NCI-H1105 (cell line): ENCODE results near the gene ORC1.

ENCODE experiments used
- DNase-seq: peaks from one replicate; lab custom pipeline; 2025; lab: John Stamatoyannopoulos, UW

ORC1 gene

GRCh38 chr1:52404116-52404974, at the start of gene ORC1, which contains the start of gene PRPF38A:
Gene ORC1 (minus strand): TSS chr1:52404423. CDS start chr1:52402223, 2,200 bp downstream.
Gene PRPF38A (plus strand): TSS chr1:52404602. CDS start chr1:52404750, 148 bp downstream.
- DNase-seq, result peak; percentile 99

GRCh38 chr1:52444463-52444862, 40.2 kb upstream of the ORC1 start:
- no peak for DNase-seq

DNA sequence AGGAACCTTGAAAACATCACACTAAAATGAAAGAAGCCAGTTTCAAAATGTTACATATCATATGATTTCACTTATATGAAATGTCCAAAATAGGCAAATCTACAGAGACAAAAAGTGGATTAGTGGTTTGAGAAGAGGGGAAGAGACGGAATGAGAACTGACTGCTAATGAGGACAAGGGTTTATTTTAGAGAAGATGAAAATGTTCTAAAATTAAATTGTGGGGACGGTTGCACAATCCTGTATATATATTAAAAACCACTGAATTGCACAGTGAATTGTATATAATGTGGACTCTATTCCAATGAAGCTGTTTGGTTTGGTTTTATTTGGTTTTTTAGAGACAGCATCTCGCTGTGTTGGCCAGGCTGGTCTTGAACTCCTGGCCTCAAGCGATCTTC, 35.8 kb upstream of the ORC1 start:
- no peak for DNase-seq

DNA sequence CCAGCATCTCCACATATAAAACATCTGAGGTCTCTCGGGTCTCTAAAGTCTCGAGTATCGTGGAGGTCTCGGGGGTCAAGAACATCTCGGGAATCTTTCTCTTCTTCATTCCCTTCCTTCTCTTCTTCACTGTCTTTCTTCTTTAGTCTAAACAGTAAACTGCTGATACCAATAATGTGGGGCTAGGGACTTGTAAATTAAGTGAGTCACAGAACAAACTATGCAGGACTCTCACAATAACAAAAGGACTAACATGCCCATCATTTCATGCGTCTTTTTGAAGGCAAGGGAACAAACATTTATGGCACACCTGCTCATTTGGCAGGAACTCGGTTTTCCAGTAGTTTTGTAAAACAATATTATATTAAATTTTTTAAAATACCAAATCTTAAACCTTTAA, 32.6 kb upstream of the ORC1 start:
- DNase-seq, result no peak

DNA sequence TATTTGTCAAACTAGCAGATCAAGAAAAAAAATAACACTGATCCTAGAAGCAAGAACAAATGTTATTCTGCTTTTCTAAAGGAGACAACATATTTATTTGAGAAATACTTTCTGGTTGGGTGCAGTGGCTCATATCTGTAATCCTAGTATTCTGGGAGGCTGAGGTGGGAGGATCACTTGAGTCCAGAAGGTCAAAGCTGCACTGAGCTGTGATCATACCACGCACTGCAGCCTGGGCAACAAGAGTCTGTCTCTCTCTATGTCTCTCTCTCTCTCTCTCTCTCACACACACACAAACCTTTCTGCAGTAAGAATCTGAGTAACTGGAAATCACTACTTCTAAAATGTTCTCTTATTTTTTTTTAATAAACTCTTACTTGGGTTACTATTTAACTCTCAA, 31.4 kb upstream of the ORC1 start:
- DNase-seq, result no peak

DNA sequence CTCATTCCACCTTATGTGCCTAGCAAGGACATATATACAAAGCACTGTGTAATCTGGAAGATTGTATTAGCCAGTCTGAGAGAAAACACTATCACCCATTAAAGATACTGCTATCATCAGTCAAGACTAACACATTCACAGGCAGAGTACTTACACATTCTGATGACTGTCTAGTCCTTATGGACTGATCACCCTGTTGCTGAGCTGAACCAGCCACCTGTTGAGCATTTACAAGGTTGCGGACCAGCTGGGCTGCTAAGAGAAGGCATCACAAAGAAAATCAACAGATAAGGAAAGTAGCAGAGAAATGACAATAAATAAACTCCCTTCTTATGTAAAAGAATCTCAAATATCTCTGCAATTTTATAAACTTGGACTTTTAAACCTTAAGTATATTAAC, 31.0 kb upstream of the ORC1 start:
- no peak for DNase-seq

DNA sequence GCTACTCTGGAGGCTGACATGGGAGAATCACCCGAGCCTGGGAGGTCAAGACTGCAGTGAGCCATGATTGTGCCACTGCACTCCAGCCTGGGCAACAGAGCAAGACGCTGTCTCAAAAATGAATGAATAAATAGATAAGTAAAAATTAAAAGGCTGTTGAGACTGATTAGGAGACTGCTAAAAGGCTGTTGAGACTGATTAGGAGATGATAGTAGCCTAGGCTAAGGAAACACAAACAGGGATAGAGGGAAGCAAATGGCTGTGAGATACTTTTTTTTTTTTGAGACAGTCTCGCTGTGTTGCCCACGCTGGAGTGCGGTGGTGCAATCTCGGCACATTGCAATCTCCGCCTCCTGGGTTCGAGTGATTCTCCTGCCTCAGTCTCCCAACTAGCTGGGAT, 28.6 kb upstream of the ORC1 start:
- no peak for DNase-seq

DNA sequence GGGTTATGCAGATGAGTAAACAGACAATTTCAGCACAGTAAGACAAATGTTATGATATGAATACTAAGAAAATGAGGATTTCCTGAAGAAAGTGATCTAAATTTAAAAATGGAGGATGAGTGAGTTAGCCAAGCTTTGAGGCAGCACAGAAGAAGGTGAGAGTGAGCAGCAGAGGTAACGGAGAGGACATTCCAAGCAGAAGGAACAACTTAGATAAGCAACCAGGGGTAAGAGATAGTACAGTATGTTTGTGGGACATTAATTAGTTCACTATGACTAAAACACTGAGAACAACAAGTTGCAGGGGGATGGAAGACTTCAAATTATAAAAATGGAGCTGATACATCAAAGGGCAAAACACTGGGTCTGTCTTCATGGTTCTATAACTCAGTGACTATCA, 22.9 kb upstream of the ORC1 start:
- no peak for DNase-seq

- no peak for DNase-seq
Measured at GRCh38 chr1:52426371-52426770, 22.1 kb upstream of the ORC1 start.

GRCh38 chr1:52424813-52425212, 20.6 kb upstream of the ORC1 start:
- no peak for DNase-seq

GRCh38 chr1:52424231-52424636, 20.0 kb upstream of the ORC1 start:
- no peak for DNase-seq

- no peak for DNase-seq
Measured at GRCh38 chr1:52423771-52424170, 19.5 kb upstream of the ORC1 start.

- DNase-seq, result no peak
Measured at GRCh38 chr1:52423055-52423454, 18.8 kb upstream of the ORC1 start.

DNA sequence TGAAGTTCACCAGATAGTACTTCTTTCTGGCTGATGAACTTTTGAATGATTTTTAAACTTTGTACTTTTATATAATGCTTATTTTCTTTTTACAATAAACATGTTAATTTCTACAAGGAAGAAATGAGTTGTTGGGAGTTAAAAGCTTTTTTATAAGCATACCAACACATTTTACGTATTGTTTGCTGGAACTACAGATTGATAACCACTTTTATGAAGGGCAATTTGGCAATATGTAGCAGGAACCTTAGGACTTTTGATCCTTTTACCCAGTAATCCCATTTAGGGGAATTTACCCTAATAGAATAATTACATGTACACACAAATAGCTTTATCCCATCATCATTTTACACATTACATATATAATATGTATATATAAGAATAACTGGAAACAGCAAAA, 16.5 kb upstream of the ORC1 start:
- no peak for DNase-seq

- no peak for DNase-seq
Measured at GRCh38 chr1:52416811-52417210, 12.6 kb upstream of the ORC1 start.

DNA sequence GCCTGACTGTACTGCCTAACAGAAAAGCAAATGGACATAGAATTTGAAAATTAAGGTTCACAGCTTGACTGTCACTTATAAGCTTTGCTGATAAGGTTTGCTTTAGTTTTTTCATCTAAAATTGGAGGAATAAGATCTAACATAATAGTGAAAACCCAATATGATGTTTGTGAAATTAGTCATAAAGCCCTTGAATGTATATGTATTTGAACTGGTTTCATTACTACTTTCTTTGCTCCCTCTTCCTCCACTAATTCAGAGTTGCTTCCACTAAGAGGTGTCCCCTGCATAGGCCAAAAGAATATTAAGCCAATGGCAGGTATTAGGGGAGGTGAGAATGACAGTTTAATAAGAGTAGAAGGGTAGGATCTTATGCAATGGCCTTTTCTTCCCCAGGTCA, 10.7 kb upstream of the ORC1 start:
- DNase-seq, result no peak

DNA sequence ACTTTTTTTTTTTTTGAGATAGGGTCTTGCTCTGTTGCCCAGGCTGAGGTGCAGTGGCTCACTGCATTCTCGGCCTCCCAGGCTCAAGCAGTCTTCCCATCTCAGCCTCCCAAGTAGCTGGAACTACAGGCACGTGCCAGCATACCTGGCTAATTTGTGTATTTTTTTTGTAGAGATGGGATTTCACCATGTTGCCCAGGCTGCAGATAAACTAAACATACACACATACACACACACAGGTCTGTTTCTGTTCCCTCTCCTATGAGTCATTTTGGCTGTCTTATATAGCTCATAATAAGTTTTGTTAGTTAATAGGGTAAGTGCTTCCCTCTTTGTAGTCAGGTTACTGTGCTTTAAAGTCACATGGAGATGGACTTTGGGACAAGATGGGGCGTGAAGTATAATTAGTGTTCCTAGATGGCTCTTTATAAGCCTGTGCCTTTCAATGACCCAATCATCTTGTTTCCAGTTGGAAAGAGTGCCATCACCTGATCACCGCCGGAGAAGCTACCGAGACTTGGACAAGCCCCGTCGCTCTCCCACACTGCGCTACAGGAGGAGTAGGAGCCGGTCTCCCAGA, 9.3 kb upstream of the ORC1 start:
- DNase-seq, result no peak

GRCh38 chr1:52404975-52405338, 734 bp upstream of the ORC1 start:
- no peak for DNase-seq

DNA sequence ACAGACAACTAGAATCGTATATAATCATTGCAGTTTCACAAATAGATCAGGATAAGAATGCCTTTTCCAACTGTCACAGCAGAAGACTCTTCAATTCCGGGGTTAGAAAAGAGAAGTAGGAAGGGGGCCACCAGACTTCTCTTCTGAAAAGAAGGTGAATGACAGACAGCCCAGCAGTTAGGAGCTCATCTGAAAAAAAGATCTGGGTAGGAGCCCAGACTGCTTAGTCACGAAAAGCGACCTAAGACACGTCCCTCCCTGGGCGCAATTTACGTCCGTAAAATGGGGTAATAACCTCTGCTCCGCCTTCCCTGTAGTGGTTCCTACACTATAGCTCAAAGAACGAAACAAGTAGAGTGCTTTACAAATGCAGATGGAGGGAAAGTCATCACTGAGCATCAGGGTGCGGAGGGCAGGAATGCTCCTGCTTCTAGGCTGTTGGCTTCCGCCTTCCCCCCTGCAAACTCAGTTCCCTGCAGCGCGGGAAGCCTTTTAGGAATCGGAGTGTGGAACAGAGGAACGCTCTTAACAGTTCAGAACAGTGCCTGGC, 582 bp downstream of the ORC1 start:
- DNase-seq, result peak; percentile 51

- no peak for DNase-seq
Measured at GRCh38 chr1:52402860-52403240, 1.4 kb downstream of the ORC1 start.

GRCh38 chr1:52400131-52400530, 4.1 kb downstream of the ORC1 start:
- no peak for DNase-seq

DNA sequence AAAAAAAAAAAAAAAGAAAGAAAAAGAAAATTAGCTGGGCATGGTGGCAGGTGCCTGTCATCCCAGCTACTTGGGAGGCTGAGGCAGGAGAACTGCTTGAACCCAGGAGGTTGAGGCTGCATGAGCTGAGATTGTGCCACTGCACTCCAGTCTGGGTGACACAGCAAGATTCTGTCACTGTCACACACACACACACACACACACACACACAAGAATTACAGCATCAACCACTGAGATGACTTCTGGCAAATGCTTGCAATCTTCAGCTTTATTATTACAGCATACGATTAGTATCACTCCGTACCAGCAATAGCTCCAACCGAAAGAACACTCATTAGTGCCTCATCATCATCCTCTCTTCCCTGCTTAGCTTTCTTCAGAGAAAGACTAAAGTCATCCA, 4.6 kb downstream of the ORC1 start:
- no peak for DNase-seq

DNA sequence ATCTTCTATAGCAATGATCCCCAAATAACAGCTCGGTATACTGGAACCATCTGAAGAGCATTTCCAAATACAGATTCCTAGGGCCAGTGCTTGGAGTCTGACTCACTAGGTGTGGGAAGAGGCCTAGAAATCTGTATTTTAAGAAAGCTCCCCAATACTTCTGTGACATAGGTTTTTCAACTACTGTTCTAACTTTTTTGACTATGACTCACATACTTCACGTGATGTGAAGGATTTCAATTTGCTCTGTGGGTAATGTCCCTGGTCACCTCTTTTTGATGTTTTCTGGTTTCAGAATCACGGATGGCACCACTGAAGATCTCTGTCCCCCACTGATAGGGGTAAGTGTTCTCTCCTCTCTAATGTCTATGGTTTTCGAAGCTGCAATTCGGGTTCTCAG, 11.0 kb downstream of the ORC1 start:
- no peak for DNase-seq

DNA sequence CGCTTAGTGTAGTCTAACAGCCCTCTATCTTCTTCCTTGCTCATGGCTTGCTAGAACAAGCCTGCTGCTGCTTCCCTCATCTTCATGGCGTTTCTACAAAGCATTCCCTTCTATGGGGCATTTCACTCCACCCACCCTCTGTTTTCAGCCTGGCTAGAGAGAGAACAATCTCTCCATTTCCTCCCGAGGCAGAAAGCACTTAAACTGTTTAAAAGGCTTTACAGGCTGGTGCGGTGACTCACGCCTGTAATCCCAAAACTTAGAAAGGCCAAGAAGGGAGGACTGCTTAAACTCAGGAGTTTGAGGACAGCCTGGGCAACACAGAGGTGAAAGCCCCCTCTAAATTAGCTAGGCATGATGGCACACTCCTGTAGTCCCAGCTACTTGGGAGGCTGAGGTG, 17.8 kb downstream of the ORC1 start:
- DNase-seq, result no peak
